Kidney (tissue), 14 donors: ENCODE results near the gene SH3BGRL2. TPM values are rescaled to one million over a fixed set of nuclear protein-coding genes. Genes with fewer than 3 reads are reported as not detected.

Source experiments
- DNase-seq, 5 donors: peaks; one replicate each; pipeline ENCODE4 v3.0.0-alpha.2; 2013 to 2020
- FAIRE-seq: peaks from 2 replicates; lab custom pipeline; 2012; peaks lifted over from hg19 to GRCh38; lab: Jason Lieb, UNC
- H3K27ac ChIP-seq, 2 donors: one replicate each; pipeline ENCODE4 v1.7.0; 2013; ENCODE audit warnings: low read depth in 2 of 2, low read length in 2 of 2, inconsistent platforms in 1 of 2
- H3K27me3 ChIP-seq: one replicate; pipeline ENCODE4 v1.7.1; 2013; ENCODE audit warnings: low read length, inconsistent platforms; ENCODE audit not compliant: control insufficient read depth, insufficient read depth
- H3K36me3 ChIP-seq, 3 donors: one replicate each; pipeline versions ENCODE4 v1.7.0 to v1.7.1; 2013; ENCODE audit warnings: low read length in 3 of 3, control low read depth in 1 of 3, inconsistent platforms in 1 of 3; ENCODE audit not compliant: insufficient read depth in 3 of 3, control insufficient read depth in 2 of 3
- H3K4me1 ChIP-seq, 3 donors: one replicate each; pipeline versions ENCODE4 v1.7.0 to v1.7.1; 2013; ENCODE audit warnings: low read length in 3 of 3, inconsistent platforms in 1 of 3, low read depth in 1 of 3; ENCODE audit not compliant: control insufficient read depth in 2 of 3, insufficient read depth in 2 of 3
- H3K4me3 ChIP-seq, 3 donors: one replicate each; pipeline versions ENCODE4 v1.7.0 to v1.8.1; 2013; ENCODE audit warnings: low read length in 3 of 3, control low read depth in 1 of 3, inconsistent platforms in 1 of 3
- H3K9ac ChIP-seq, 3 donors: one replicate each; pipeline versions ENCODE4 v1.7.0 to v1.7.1; 2013; ENCODE audit warnings: low read length in 3 of 3, control low read depth in 1 of 3, inconsistent platforms in 1 of 3
- H3K9me3 ChIP-seq, 3 donors: one replicate each; pipeline versions ENCODE4 v1.7.0 to v1.7.1; 2013; ENCODE audit warnings: low read length in 3 of 3, control low read depth in 1 of 3, inconsistent platforms in 1 of 3; ENCODE audit not compliant: control insufficient read depth in 2 of 3, insufficient read depth in 1 of 3
- intact Hi-C: fragments of 100-400 bp; cut with DNase I; formaldehyde crosslinking; loops from one replicate; pipeline ENCODE4 v1.11.1; 2022
- polyA plus RNA-seq: library from polyadenylated mRNA; stranded (reverse); fragments of 350-450 nt; fragmentation: Illumina TruSeq; extraction: RNeasy Lipid Tissue Mini Kit (QIAGEN cat#74804); gene quantifications from one replicate; pipeline ENCODE4 v1.2.3, GENCODE V29; 2014; ENCODE audit warnings: low read depth, low replicate concordance; ENCODE audit not compliant: insufficient read depth
- total RNA-seq: library from RNA; stranded (reverse); fragmentation: NEBNext Ultra II Directional; extraction: Animal tissue kit (Norgen Biotek cat#: 25700); gene quantifications from one replicate; pipeline ENCODE4 v1.2.1, GENCODE V29; 2021
- TF ChIP-seq, protein P1 (sequence below): IDR thresholded peaks from 3 replicates; pipeline ENCODE4 v1.5.1; 2012; ENCODE audit warnings: mild to moderate bottlenecking, moderate library complexity, borderline replicate concordance; ENCODE audit not compliant: insufficient read depth; ENCODE audit errors: extremely low read depth
- donor health status: control.
- donor health status: control.
- donor health status: control.
- donor health status: control.
- donor health status: control.
- donor health status: DM: yes; HTN: yes; CAD: no.
- donor health status: Normal renal cell carcinoma (clear cell type).

SH3BGRL2 gene
- total and polyA plus RNA-seq, 2 donors from 2014 or later, result 14.6 to 18.6 TPM

DNA sequence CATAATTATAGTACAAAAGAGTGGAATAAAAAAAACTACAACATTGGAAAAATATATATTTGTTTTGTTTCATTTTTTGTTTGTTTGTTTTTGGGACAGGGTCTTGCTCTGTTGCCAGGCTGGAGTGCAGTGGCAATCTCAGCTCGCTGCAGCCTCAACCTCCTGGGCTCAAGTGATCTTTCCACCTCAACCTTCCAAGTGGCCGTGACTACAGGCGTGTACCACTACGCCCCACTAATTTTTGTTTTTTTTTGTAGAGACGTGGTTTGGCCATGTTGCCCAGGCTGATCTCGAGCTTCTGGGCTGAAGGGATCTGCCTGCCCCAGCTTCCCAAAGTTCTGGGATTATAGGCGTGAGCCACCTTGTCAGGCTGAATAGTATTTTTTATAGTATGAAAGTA, 41.4 kb upstream of the SH3BGRL2 start:
- TF ChIP-seq, protein P1, sequence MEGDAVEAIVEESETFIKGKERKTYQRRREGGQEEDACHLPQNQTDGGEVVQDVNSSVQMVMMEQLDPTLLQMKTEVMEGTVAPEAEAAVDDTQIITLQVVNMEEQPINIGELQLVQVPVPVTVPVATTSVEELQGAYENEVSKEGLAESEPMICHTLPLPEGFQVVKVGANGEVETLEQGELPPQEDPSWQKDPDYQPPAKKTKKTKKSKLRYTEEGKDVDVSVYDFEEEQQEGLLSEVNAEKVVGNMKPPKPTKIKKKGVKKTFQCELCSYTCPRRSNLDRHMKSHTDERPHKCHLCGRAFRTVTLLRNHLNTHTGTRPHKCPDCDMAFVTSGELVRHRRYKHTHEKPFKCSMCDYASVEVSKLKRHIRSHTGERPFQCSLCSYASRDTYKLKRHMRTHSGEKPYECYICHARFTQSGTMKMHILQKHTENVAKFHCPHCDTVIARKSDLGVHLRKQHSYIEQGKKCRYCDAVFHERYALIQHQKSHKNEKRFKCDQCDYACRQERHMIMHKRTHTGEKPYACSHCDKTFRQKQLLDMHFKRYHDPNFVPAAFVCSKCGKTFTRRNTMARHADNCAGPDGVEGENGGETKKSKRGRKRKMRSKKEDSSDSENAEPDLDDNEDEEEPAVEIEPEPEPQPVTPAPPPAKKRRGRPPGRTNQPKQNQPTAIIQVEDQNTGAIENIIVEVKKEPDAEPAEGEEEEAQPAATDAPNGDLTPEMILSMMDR, result no peak
- no peaks in the 10 kb centered on the region for H3K36me3 ChIP-seq
- no peak overlapping the region for H3K4me3 ChIP-seq
- DNase-seq, result no peak
- H3K9me3 ChIP-seq, result no peaks in the 10 kb centered on the region
- H3K27ac ChIP-seq, result no peak overlapping the region
- no peaks in the 10 kb centered on the region for H3K27me3 ChIP-seq
- FAIRE-seq, result no peak
- intact Hi-C loops, result no loop called here
- no peaks in the 10 kb centered on the region for H3K4me1 ChIP-seq
- no peak overlapping the region for H3K9ac ChIP-seq

DNA sequence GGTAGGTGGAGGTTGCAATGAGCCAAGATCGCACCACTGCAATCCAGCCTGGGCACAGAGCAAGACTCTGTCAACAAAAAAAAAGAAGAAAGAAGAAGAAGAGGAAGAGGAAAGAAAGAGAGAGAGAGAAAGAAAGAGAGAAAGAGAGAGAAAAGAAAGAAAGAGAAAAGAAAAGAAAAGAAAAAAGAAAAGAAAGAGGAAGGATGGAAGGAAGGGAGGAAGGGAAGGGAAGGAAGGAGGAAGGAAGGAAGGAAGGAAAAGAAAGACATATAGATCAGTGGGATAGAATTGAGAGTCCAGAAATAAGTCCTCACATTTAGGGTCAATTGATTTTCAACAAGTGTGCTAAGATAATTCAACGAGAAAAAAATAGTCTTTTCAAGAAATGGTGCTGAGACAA, 34.0 kb upstream of the SH3BGRL2 start:
- Histone ChIP-seq H3K4me1 (no peaks in the 10 kb centered on the region), H3K9me3 (no peaks in the 10 kb centered on the region), H3K4me3 (no peak overlapping the region), H3K27me3 (no peaks in the 10 kb centered on the region), H3K36me3 (no peaks in the 10 kb centered on the region), H3K9ac (no peak overlapping the region), H3K27ac (no peak overlapping the region)
- FAIRE-seq, result no peak
- no peak for DNase-seq
- TF ChIP-seq, protein P1, result no peak
- intact Hi-C loops, result no loop called here

DNA sequence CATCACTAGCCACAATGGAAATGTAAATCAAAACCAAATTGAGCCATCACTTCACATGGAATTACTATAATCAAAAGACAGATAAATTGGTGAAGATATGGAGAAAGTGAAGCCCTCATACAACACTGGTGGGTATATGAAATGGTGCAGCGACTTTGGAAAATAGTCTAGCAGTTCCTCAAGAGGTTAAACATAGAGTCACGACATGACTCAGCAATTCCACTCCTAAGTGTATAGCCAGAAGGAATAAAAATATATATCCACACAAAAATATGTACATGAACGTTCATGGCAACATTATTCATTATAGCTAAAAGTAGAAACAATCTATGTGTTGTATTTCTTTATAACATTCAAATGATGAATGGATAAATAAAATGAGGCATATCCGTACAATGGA, 33.1 kb upstream of the SH3BGRL2 start:
- Histone ChIP-seq H3K4me1 (no peaks in the 10 kb centered on the region), H3K9ac (no peak overlapping the region), H3K9me3 (no peaks in the 10 kb centered on the region), H3K27me3 (no peaks in the 10 kb centered on the region), H3K4me3 (no peak overlapping the region), H3K36me3 (no peaks in the 10 kb centered on the region), H3K27ac (no peak overlapping the region)
- TF ChIP-seq, protein P1, result no peak
- intact Hi-C loops, result no loop called here
- FAIRE-seq (no peak), DNase-seq (no peak)

DNA sequence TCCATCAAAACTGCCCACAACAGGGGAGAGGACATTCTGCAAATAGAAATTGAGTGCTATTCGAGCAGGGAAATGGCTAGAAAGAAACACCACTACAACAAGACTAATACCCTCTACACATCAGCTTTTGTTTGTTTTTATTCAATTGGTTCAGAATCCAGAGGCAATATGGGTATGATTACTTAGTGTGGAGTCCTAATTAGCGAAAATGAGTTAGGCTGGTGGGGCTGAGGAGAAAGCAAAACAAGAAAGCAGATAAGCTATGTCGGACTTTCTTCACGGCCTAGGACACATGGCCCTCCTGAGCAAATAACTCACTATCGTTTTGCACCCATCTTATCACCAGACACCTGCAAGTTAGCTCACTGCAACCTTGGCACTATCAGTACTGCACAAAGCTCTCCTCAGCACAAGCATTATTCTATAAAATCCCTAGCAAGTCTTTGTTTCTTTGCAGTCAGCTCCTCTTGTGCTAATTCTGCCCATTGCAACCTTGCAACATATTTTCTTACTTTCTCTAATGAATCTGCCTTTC, 31.3 kb upstream of the SH3BGRL2 start:
- H3K27me3 ChIP-seq, result no peaks in the 10 kb centered on the region
- H3K9me3 ChIP-seq, result no peaks in the 10 kb centered on the region
- intact Hi-C loops, result no loop called here
- TF ChIP-seq, protein P1, result no peak
- H3K36me3 ChIP-seq, result no peaks in the 10 kb centered on the region
- no peak for FAIRE-seq
- no peak overlapping the region for H3K27ac ChIP-seq
- no peak overlapping the region for H3K4me3 ChIP-seq
- no peak for DNase-seq
- no peak overlapping the region for H3K9ac ChIP-seq
- no peaks in the 10 kb centered on the region for H3K4me1 ChIP-seq
